LNCAP (cell line): ENCODE results near the gene CNOT1.
A peak's percentile ranks its signal among the peaks of the same experiment; 100 is the strongest.

Source experiments
- CTCF ChIP-seq: fragments of 450-650 bp; IDR thresholded peaks from 2 replicates; pipeline ENCODE4 v1.5.1; 2017; ENCODE audit warnings: mild to moderate bottlenecking

CNOT1 gene

GRCh38 chr16:58487566-58488351 is 141.9 kb downstream of the CNOT1 start:
- peak; percentile 91 for TF ChIP-seq CTCF

DNA sequence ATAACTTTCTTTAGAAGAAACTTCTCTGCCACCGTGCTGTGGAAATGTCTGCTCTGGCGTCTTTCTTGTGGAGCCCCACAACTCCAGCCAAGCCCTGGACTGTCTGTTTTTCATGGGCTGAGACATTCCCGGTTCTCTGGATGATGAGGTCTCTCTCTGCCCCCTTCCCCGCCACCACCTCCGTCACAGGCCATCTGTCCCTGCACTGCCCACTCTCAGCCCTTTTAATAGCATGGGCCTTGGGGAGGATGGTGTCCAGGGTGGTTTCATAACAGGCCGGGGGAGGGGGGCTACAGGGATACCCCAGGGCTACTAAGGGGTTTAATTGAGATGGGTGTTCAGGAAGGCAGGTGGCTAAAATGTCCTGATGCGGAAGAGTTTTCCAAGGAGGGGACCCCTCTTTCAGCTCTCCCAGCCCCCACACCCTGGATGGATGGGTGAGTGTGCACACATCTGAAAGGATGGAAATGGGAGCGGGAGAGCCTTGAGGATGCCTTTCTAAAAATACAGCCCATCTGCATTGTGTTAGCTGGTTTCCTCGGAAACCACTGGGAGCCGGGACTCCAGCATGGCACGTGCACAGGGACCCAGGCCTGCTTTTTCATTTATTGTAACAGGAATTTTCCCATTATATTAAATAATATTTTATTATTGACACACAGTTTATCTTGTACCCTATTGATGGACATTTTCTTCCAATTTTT is 144.3 kb downstream of the CNOT1 start:
- TF ChIP-seq CTCF = no peak

GRCh38 chr16:58481931-58482330 is 147.7 kb downstream of the CNOT1 start:
- TF ChIP-seq CTCF = no peak

DNA sequence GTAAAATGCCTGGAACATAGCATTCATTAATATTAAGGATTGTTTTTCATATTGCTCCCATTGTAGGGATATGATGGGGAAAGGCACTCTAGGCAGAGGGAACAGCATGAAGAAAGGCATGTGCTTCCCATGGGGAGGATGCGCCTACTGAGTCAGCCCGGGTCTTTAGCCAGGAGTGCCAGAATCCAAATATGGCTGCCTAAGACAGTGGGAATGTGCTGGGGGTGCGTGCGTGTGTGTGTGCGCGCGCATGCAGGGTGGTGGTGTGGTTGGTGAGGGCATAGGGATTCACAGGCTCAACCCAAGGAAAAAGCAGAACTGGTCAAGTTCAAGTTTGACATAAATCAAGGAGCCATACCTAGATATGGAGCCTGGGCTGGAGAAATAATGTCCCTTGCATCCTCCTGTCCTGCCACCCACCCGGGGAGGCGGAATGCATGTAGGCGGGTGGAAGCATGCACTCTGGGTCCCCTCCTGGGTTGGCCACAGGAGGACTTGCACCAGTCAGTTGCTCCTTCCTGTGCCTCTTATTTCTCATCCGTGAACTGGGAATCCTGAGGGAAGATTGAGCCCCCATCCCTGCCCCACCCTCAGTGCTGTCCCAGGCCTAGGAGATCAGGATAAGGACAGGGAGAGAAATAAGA is 148.3 kb downstream of the CNOT1 start:
- TF ChIP-seq CTCF = no peak

GRCh38 chr16:58478427-58478826 is 151.2 kb downstream of the CNOT1 start:
- no peak for TF ChIP-seq CTCF

DNA sequence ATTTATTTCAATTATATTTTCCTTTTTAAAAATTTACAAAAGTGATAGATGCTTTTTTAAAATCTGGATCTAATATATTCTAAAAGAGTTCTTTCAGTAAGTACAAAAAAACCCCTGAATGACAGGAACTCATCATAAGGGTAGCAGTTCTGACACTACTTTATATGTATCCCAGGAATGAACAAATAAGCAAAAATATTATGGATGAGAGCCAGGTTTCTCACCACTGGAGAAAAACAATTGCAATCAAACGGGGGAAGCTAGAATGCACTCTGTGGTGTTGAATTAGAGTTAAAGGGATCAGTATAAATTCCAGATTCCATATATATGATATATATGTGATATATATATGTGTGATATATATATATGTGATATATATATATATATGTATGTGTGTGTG is 152.8 kb downstream of the CNOT1 start:
- TF ChIP-seq CTCF = no peak

DNA sequence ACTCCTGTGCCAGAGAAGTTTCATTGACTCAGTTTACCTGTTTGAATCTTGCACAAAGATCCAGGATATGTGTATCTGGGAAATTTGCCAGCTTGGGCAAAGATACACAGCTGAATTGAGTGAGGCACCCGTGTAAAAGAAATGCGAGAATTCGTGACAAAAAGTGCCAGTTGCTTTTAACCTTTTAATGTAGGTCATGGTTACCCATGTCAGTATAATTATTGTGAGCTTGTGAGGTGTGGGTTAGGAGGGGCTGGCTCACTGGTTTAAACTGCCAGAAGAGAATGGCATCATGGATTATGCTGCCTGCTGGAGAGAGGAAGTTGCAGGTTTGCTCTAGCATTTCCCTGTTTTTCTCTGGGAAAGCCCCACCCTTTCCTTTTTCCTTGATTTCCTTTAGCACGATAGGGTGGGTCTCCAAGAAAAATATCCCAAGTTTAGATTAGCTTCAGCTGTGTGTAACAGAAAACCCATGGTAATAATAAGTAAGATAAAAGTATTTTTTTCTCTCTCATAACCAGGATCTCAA is 154.5 kb downstream of the CNOT1 start:
- no peak for TF ChIP-seq CTCF
